ENCODE measurements around the gene VENTX. TPM values are rescaled to one million over a fixed set of nuclear protein-coding genes. Genes with fewer than 3 reads are reported as not detected.
A peak's percentile ranks its signal among the peaks of the same experiment; 100 is the strongest.

Gene VENTX
- total RNA-seq, 1 experiment from 2014 or later, result not detected

DNA sequence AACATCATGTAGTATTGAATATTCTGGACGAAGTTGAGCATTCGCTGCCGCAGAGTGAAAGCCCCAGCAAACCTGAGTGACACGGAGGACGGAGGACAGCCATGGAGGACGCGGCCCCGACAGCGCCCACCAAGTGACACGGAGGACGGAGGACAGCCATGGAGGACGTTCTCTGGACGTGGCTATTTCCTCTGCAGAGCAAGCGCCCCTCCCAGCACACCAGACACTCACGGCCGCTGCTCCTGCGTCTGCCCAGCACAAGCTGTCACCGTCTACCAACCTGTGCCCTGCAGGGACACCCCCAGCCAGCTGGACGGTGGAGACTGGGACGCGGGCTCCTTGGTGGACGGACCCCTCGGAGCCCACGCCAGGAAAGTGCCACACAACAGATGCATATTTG lies 46.3 kb downstream of the VENTX start:
- Mint-ChIP-seq H3K36me3 (ENCODE audit: insufficient read depth, unreplicated experiment) (peaks cover 69% of the 10 kb centered on the region), H3K4me3 (ENCODE audit: unreplicated experiment) (no peak overlapping the region), H3K9me3 (ENCODE audit: unreplicated experiment) (no peaks in the 10 kb centered on the region), H3K27ac (ENCODE audit: low read depth, unreplicated experiment) (no peak overlapping the region), H3K27me3 (ENCODE audit: insufficient read depth, unreplicated experiment) (no peaks in the 10 kb centered on the region), H3K4me1 (ENCODE audit: insufficient read depth, unreplicated experiment) (peaks cover under 1% of the 10 kb centered on the region)
- TF ChIP-seq, protein P1, sequence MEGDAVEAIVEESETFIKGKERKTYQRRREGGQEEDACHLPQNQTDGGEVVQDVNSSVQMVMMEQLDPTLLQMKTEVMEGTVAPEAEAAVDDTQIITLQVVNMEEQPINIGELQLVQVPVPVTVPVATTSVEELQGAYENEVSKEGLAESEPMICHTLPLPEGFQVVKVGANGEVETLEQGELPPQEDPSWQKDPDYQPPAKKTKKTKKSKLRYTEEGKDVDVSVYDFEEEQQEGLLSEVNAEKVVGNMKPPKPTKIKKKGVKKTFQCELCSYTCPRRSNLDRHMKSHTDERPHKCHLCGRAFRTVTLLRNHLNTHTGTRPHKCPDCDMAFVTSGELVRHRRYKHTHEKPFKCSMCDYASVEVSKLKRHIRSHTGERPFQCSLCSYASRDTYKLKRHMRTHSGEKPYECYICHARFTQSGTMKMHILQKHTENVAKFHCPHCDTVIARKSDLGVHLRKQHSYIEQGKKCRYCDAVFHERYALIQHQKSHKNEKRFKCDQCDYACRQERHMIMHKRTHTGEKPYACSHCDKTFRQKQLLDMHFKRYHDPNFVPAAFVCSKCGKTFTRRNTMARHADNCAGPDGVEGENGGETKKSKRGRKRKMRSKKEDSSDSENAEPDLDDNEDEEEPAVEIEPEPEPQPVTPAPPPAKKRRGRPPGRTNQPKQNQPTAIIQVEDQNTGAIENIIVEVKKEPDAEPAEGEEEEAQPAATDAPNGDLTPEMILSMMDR (IDR thresholded peaks at IDR 0.05; ENCODE audit: unreplicated experiment), result no peak
- POLR2A ChIA-PET, result no interaction called here
- DNase-seq (ENCODE audit: unreplicated experiment), result no peak
- intact Hi-C loops (cut with micrococcal nuclease), result no loop called here
- no TSS peak for BruUV-seq (replicated peaks)
- CTCF ChIA-PET, result interaction anchor here (0.5 to 0.7 kb wide), 3 partner anchors 9 to 330 kb away, joined by 3 read pairs; no protein-coding TSS in a partner anchor

DNA sequence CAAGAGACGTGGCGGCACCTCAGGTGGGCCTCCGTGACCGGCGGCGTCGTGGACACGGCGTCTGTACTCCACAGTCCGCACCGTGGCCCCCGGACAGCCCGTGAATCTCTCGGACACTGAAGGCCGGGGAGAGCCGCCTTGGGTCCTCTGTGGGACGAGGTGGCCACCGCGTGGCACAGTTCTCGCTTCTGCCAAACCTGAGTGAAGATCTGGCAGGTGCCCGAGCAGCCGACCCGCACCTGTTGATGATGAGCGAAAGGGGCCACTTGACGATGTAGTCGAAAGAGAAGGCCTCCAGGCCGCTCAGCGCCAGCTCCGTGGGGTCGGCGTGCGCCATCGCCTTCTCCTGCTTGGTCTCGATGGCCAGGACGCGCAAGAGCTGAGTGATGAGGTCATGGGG lies 47.6 kb downstream of the VENTX start:
- ChIA-PET POLR2A (no interaction called here), CTCF (no interaction called here)
- Mint-ChIP-seq H3K4me1 (ENCODE audit: insufficient read depth, unreplicated experiment) (no peaks in the 10 kb centered on the region), H3K27ac (ENCODE audit: low read depth, unreplicated experiment) (no peak overlapping the region), H3K27me3 (ENCODE audit: insufficient read depth, unreplicated experiment) (no peaks in the 10 kb centered on the region), H3K4me3 (ENCODE audit: unreplicated experiment) (no peak overlapping the region), H3K9me3 (ENCODE audit: unreplicated experiment) (no peaks in the 10 kb centered on the region), H3K36me3 (ENCODE audit: insufficient read depth, unreplicated experiment) (peaks cover 74% of the 10 kb centered on the region)
- DNase-seq (ENCODE audit: unreplicated experiment), result no peak
- TF ChIP-seq, protein P1 (IDR thresholded peaks at IDR 0.05; ENCODE audit: unreplicated experiment), result no peak
- BruUV-seq (replicated peaks), result no TSS peak
- intact Hi-C loops (cut with micrococcal nuclease), result no loop called here

DNA sequence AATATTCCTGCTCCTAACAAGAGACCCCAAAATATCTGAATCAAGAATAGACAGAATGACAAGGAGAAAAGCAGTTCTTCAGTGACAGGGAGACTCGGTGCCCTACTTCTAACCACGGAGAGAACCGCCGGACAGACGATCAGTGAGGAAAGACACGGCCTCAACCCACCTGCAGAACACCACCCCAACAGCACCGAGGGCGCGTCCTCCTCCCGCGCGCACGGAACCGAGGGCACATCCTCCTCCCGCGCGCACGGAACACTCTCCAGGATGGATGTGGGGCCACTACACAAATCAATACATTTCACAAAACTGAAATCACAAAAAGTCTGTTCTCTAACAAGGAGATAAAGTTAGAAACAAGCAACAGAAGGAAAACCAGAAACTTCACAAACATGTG lies 48.7 kb downstream of the VENTX start:
- peak overlapping the region; percentile 66 for H3K27ac Mint-ChIP-seq (ENCODE audit: low read depth, unreplicated experiment)
- H3K9me3 Mint-ChIP-seq (ENCODE audit: unreplicated experiment), result no peaks in the 10 kb centered on the region
- no peaks in the 10 kb centered on the region for H3K4me1 Mint-ChIP-seq (ENCODE audit: insufficient read depth, unreplicated experiment)
- no peak overlapping the region for H3K4me3 Mint-ChIP-seq (ENCODE audit: unreplicated experiment)
- BruUV-seq (replicated peaks), result TSS peak; percentile 29
- H3K27me3 Mint-ChIP-seq (ENCODE audit: insufficient read depth, unreplicated experiment), result no peaks in the 10 kb centered on the region
- TF ChIP-seq, protein P1 (IDR thresholded peaks at IDR 0.05; ENCODE audit: unreplicated experiment), result no peak
- H3K36me3 Mint-ChIP-seq (ENCODE audit: insufficient read depth, unreplicated experiment), result peaks cover 79% of the 10 kb centered on the region
- DNase-seq (ENCODE audit: unreplicated experiment), result no peak
- intact Hi-C loops (cut with micrococcal nuclease), result no loop called here
- CTCF ChIA-PET, result interaction anchor here (0.5 to 0.9 kb wide), 3 partner anchors 8 to 448 kb away, joined by 3 to 4 read pairs (median 4); no protein-coding TSS in a partner anchor
- POLR2A ChIA-PET, result no interaction called here

DNA sequence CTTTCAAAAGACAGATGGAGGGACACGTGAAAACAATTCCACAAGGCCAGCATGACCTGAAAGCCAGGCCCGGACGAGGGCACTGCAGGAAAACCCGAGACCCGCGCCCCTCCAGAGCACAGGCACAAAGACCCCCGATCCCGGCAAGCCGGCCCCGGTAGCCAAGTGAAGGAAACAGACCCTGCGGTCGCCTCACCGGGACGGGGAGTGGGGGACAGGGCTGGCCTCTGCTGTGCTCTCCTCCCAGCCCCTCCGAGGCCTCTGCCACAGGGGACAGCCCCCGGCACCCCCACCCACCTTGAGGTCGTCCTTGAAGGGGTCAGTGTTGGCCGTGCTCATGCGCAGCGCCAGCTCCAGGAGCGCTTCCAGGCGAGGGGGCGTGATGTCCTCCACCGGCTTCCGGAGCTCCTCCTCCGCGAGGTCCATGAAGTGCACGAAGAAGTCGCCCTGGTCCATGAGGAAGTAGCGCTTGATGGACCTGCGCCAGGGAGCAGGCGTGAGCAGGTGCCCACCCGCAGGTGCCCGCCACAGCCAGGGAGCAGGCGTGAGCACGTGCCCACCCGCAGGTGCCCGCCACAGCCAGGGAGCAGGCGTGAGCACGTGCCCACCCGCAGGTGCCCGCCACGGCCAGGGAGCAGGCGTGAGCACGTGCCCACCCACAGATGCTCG lies 50.3 kb downstream of the VENTX start:
- peaks cover 79% of the 10 kb centered on the region for H3K36me3 Mint-ChIP-seq (ENCODE audit: insufficient read depth, unreplicated experiment)
- no peaks in the 10 kb centered on the region for H3K4me1 Mint-ChIP-seq (ENCODE audit: insufficient read depth, unreplicated experiment)
- no peaks in the 10 kb centered on the region for H3K27me3 Mint-ChIP-seq (ENCODE audit: insufficient read depth, unreplicated experiment)
- no peak for DNase-seq (ENCODE audit: unreplicated experiment)
- TF ChIP-seq, protein P1 (IDR thresholded peaks at IDR 0.05; ENCODE audit: unreplicated experiment), result no peak
- POLR2A ChIA-PET, result no interaction called here
- no peak overlapping the region for H3K4me3 Mint-ChIP-seq (ENCODE audit: unreplicated experiment)
- H3K9me3 Mint-ChIP-seq (ENCODE audit: unreplicated experiment), result no peaks in the 10 kb centered on the region
- CTCF ChIA-PET, result interaction anchor here (0.6 to 2.0 kb wide), 6 partner anchors 9 to 243 kb away, joined by 3 to 14 read pairs (median 4); no protein-coding TSS in a partner anchor
- no TSS peak for BruUV-seq (replicated peaks)
- intact Hi-C loops (cut with micrococcal nuclease), result no loop called here
- no peak overlapping the region for H3K27ac Mint-ChIP-seq (ENCODE audit: low read depth, unreplicated experiment)
